Activated CD8-positive, alpha-beta T cell treated with anti-CD3 and anti-CD28 coated beads for 36 hours (primary cell): ENCODE results near the gene STH. TPM values are rescaled to one million over a fixed set of nuclear protein-coding genes. Genes with fewer than 3 reads are reported as not detected.
"Not testable (repeated sequence)": the region's sequence is repeated elsewhere in the genome, so short reads cannot be mapped to it uniquely, and the experiment has no call there.

Source experiments
- ATAC-seq: fragments of 200-7000 bp; cut with Tn5 transposase; one replicate; pipeline ENCODE4 v1.10.0; 2021; ENCODE audit warnings: mild to moderate bottlenecking, moderate library complexity
- CTCF ChIA-PET: fragments of 350-600 bp; sonication (Branson Sonifier 250); formaldehyde crosslinking; loops from one replicate; lab custom pipeline; 2021; ENCODE audit warnings: antibody characterized with exemption; lab: Charles Lee
- POLR2A ChIA-PET: fragments of 350-600 bp; sonication (Branson Sonifier 250); formaldehyde crosslinking; loops from one replicate; lab custom pipeline; 2021; ENCODE audit warnings: antibody characterized with exemption; lab: Charles Lee
- DNase-seq: peaks from one replicate; pipeline ENCODE4 v3.0.0-alpha.2; 2020
- H3K27ac Mint-ChIP-seq: one replicate; pipeline ENCODE4 v1.8.0; 2021; ENCODE audit warnings: mild to moderate bottlenecking, mixed read lengths
- H3K27me3 Mint-ChIP-seq: one replicate; pipeline ENCODE4 v1.8.0; 2021; ENCODE audit warnings: mixed read lengths
- H3K36me3 Mint-ChIP-seq: one replicate; pipeline ENCODE4 v1.8.0; 2021; ENCODE audit warnings: low read depth, mixed read lengths
- H3K4me1 Mint-ChIP-seq: one replicate; pipeline ENCODE4 v1.8.0; 2021; ENCODE audit warnings: low read depth, mixed read lengths
- H3K4me3 Mint-ChIP-seq: one replicate; pipeline ENCODE4 v1.8.0; 2021; ENCODE audit warnings: mild to moderate bottlenecking, moderate library complexity, mixed read lengths
- H3K9me3 Mint-ChIP-seq: one replicate; pipeline ENCODE4 v1.8.0; 2021; ENCODE audit warnings: mixed read lengths
- intact Hi-C: fragments of 100-400 bp; cut with micrococcal nuclease; formaldehyde crosslinking; loops from one replicate; pipeline ENCODE4 v1.10.0; 2022
- total RNA-seq, 2 experiments: library from RNA; stranded (reverse); gene quantifications; one replicate each; pipeline ENCODE4 v1.2.3, GENCODE V29; 2021
- TF ChIP-seq, protein P1 (sequence below): fragments of 200-600 bp; IDR thresholded peaks from one replicate; pipeline ENCODE4 v1.8.0; 2022; ENCODE audit warnings: antibody characterized with exemption, mild to moderate bottlenecking

STH gene
- total RNA-seq, 2 experiments from 2014 or later = not detected

DNA sequence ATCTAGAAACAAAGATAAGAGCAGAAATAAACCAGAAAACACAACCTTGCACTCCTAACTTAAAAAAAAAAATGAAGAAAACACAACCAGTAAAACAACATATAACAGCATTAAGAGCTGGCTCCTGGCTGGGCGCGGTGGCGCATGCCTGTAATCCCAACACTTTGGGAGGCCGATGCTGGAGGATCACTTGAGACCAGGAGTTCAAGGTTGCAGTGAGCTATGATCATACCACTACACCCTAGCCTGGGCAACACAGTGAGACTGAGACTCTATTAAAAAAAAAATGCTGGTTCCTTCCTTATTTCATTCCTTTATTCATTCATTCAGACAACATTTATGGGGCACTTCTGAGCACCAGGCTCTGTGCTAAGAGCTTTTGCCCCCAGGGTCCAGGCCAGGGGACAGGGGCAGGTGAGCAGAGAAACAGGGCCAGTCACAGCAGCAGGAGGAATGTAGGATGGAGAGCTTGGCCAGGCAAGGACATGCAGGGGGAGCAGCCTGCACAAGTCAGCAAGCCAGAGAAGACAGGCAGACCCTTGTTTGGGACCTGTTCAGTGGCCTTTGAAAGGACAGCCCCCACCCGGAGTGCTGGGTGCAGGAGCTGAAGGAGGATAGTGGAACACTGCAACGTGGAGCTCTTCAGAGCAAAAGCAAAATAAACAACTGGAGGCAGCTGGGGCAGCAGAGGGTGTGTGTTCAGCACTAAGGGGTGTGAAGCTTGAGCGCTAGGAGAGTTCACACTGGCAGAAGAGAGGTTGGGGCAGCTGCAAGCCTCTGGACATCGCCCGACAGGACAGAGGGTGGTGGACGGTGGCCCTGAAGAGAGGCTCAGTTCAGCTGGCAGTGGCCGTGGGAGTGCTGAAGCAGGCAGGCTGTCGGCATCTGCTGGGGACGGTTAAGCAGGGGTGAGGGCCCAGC lies 2.6 kb downstream of the STH start:
- H3K36me3 Mint-ChIP-seq = no peaks in the 10 kb centered on the region
- POLR2A ChIA-PET = interaction anchor here (0.7 kb wide), 2 partner anchors 84 to 192 kb away, joined by 3 to 4 read pairs; partner anchors contain the start of gene KANSL1
- DNase-seq = no peak
- no peaks in the 10 kb centered on the region for H3K4me1 Mint-ChIP-seq
- H3K4me3 Mint-ChIP-seq = no peak overlapping the region
- CTCF ChIA-PET = interaction anchor here (0.6 to 6.2 kb wide), 10 partner anchors 10 to 285 kb away, joined by 3 to 46 read pairs (median 5); no protein-coding TSS in a partner anchor
- TF ChIP-seq, protein P1, sequence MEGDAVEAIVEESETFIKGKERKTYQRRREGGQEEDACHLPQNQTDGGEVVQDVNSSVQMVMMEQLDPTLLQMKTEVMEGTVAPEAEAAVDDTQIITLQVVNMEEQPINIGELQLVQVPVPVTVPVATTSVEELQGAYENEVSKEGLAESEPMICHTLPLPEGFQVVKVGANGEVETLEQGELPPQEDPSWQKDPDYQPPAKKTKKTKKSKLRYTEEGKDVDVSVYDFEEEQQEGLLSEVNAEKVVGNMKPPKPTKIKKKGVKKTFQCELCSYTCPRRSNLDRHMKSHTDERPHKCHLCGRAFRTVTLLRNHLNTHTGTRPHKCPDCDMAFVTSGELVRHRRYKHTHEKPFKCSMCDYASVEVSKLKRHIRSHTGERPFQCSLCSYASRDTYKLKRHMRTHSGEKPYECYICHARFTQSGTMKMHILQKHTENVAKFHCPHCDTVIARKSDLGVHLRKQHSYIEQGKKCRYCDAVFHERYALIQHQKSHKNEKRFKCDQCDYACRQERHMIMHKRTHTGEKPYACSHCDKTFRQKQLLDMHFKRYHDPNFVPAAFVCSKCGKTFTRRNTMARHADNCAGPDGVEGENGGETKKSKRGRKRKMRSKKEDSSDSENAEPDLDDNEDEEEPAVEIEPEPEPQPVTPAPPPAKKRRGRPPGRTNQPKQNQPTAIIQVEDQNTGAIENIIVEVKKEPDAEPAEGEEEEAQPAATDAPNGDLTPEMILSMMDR = no peak
- H3K27me3 Mint-ChIP-seq = no peaks in the 10 kb centered on the region
- intact Hi-C loops = loop anchor here (2.0 to 10.0 kb wide), 2 partner anchors 211 to 283 kb away; no protein-coding TSS in a partner anchor
- no peak for ATAC-seq
- H3K9me3 Mint-ChIP-seq = no peaks in the 10 kb centered on the region
- H3K27ac Mint-ChIP-seq = no peak overlapping the region

GRCh38 chr17:46002311-46002972 lies 3.4 kb downstream of the STH start:
- DNase-seq = peak; percentile 84
- H3K4me1 Mint-ChIP-seq = no peaks in the 10 kb centered on the region
- POLR2A ChIA-PET = interaction anchor here (0.7 kb wide), 1 partner anchor 191 kb away, joined by 3 read pairs; the partner anchor contains the start of gene KANSL1
- CTCF ChIA-PET = interaction anchor here (0.6 to 6.2 kb wide), 19 partner anchors 11 to 284 kb away, joined by 3 to 46 read pairs (median 4); no protein-coding TSS in a partner anchor
- no peak overlapping the region for H3K4me3 Mint-ChIP-seq
- TF ChIP-seq, protein P1 = peak; percentile 85
- intact Hi-C loops = loop anchor here (2.0 to 10.0 kb wide), 2 partner anchors 210 to 282 kb away; no protein-coding TSS in a partner anchor
- H3K27me3 Mint-ChIP-seq = no peaks in the 10 kb centered on the region
- H3K27ac Mint-ChIP-seq = no peak overlapping the region
- peak; percentile 99 for ATAC-seq
- H3K9me3 Mint-ChIP-seq = no peaks in the 10 kb centered on the region
- H3K36me3 Mint-ChIP-seq = no peaks in the 10 kb centered on the region

GRCh38 chr17:46002973-46003316 lies 3.9 kb downstream of the STH start:
- ATAC-seq (no peak), DNase-seq (no peak)
- ChIA-PET POLR2A (no interaction called here), CTCF (interaction anchor here (0.7 to 6.2 kb wide), 18 partner anchors 10 to 285 kb away, joined by 3 to 46 read pairs (median 6); no protein-coding TSS in a partner anchor)
- intact Hi-C loops = loop anchor here (2.0 to 10.0 kb wide), 2 partner anchors 210 to 282 kb away; no protein-coding TSS in a partner anchor
- Mint-ChIP-seq H3K27me3 (no peaks in the 10 kb centered on the region), H3K9me3 (no peaks in the 10 kb centered on the region), H3K4me3 (no peak overlapping the region), H3K4me1 (no peaks in the 10 kb centered on the region), H3K36me3 (no peaks in the 10 kb centered on the region), H3K27ac (no peak overlapping the region)
- TF ChIP-seq, protein P1 = no peak

GRCh38 chr17:46003907-46004748 lies 5.1 kb downstream of the STH start:
- Mint-ChIP-seq H3K9me3 (no peaks in the 10 kb centered on the region), H3K36me3 (no peaks in the 10 kb centered on the region), H3K4me1 (no peaks in the 10 kb centered on the region), H3K4me3 (no peak overlapping the region), H3K27ac (no peak overlapping the region), H3K27me3 (no peaks in the 10 kb centered on the region)
- CTCF ChIA-PET = interaction anchor here (1.1 to 6.2 kb wide), 13 partner anchors 9 to 283 kb away, joined by 3 to 46 read pairs (median 7); no protein-coding TSS in a partner anchor
- intact Hi-C loops = loop anchor here (2.0 to 10.0 kb wide), 2 partner anchors 209 to 281 kb away; no protein-coding TSS in a partner anchor
- POLR2A ChIA-PET = interaction anchor here (1.1 kb wide), 1 partner anchor 11 kb away, joined by 3 read pairs; no protein-coding TSS in a partner anchor
- TF ChIP-seq, protein P1 = no peak
- DNase-seq (no peak), ATAC-seq (no peak)

DNA sequence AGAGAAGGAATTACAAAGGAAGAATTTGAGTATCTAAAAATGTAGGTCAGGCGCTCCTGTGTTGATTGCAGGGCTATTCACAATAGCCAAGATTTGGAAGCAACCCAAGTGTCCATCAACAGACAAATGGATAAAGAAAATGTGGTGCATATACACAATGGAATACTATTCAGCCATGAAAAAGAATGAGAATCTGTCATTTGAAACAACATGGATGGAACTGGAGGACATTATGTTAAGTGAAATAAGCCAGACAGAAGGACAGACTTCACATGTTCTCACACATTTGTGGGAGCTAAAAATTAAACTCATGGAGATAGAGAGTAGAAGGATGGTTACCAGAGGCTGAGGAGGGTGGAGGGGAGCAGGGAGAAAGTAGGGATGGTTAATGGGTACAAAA lies 7.0 kb downstream of the STH start:
- CTCF ChIA-PET, POLR2A ChIA-PET: not testable (repeated sequence)
- intact Hi-C loops = loop anchor here (10.0 kb wide), 1 partner anchor 279 kb away; no protein-coding TSS in a partner anchor

More for the DNA sequence above, 7.0 kb downstream of the STH start:
- not testable (repeated sequence) for H3K27ac Mint-ChIP-seq, H3K4me3 Mint-ChIP-seq, H3K36me3 Mint-ChIP-seq, H3K27me3 Mint-ChIP-seq, DNase-seq, ATAC-seq, H3K9me3 Mint-ChIP-seq, H3K4me1 Mint-ChIP-seq
